K562 (cell line): ENCODE data around the gene CCDC17. TPM values are rescaled to one million over a fixed set of nuclear protein-coding genes. Genes with fewer than 3 reads are reported as not detected.

ENCODE experiments used
- CC2D1A ChIP-seq: fragments of 450-650 bp; IDR thresholded peaks from 2 replicates; pipeline ENCODE4 v1.6.1; 2017; ENCODE audit warnings: mild to moderate bottlenecking
- EWSR1 ChIP-seq: fragments of 450-650 bp; IDR thresholded peaks from 2 replicates; pipeline ENCODE4 v1.6.1; 2018; ENCODE audit warnings: borderline replicate concordance, mild to moderate bottlenecking, low read depth, moderate library complexity; ENCODE audit not compliant: partially characterized antibody
- HINFP ChIP-seq: fragments of 450-650 bp; conservative IDR thresholded peaks from 2 replicates; pipeline ENCODE4 v1.6.1; 2016; ENCODE audit warnings: missing genetic modification characterization, low read depth, mild to moderate bottlenecking, control low read depth, missing compliant biosample characterization
- IFI16 ChIP-seq: fragments of 250-450 bp; sonication (Bioruptor Pico); IDR thresholded peaks from 2 replicates; pipeline ENCODE4 v2.1.2; 2022; ENCODE audit warnings: mild to moderate bottlenecking, inconsistent platforms
- JUNB ChIP-seq: fragments of 450-650 bp; formaldehyde crosslinking; conservative IDR thresholded peaks from 2 replicates; pipeline ENCODE4 v1.4.0; 2020; ENCODE audit warnings: mild to moderate bottlenecking
- MAFK ChIP-seq: IDR thresholded peaks from 2 replicates; pipeline ENCODE4 v1.6.1; 2011; ENCODE audit warnings: low read length, improper control_type of control experiment
- MEF2A ChIP-seq: IDR thresholded peaks from 2 replicates; pipeline ENCODE4 v1.6.1; 2011; ENCODE audit warnings: low read depth, mild to moderate bottlenecking, low read length, moderate library complexity; ENCODE audit not compliant: control insufficient read depth
- MYNN ChIP-seq, 2 experiments: sonication (generic); formaldehyde crosslinking in 1 of 2; IDR thresholded peaks; 2 replicates each; pipeline versions ENCODE4 v1.5.0 to v1.6.1; 2016 to 2020; ENCODE audit warnings: antibody characterized with exemption in 1 of 2, missing genetic modification reagents in 1 of 2
- NCOA6 ChIP-seq: fragments of 450-650 bp; IDR thresholded peaks from 2 replicates; pipeline ENCODE4 v1.6.1; 2017; ENCODE audit warnings: mild to moderate bottlenecking
- NFXL1 ChIP-seq: fragments of 450-650 bp; formaldehyde crosslinking; IDR thresholded peaks from 2 replicates; pipeline ENCODE4 v1.4.0; 2021; ENCODE audit warnings: mild to moderate bottlenecking
- NR0B1 ChIP-seq: fragments of 450-650 bp; IDR thresholded peaks from one replicate; pipeline ENCODE4 v1.6.1; 2018; ENCODE audit warnings: mild to moderate bottlenecking, moderate library complexity; ENCODE audit not compliant: partially characterized antibody
- NUFIP1 ChIP-seq: fragments of 450-650 bp; IDR thresholded peaks from 2 replicates; pipeline ENCODE4 v1.6.1; 2018; ENCODE audit not compliant: partially characterized antibody
- PTTG1 ChIP-seq: fragments of 450-650 bp; IDR thresholded peaks from 2 replicates; pipeline ENCODE4 v1.6.1; 2016; ENCODE audit warnings: low read depth, mild to moderate bottlenecking, missing genetic modification characterization, missing compliant biosample characterization
- RCOR1 ChIP-seq, 2 experiments: IDR thresholded peaks; 2 replicates each; pipeline ENCODE4 v1.6.1; 2012; ENCODE audit warnings: low read depth in 2 of 2, low read length in 2 of 2, borderline replicate concordance in 1 of 2, improper control_type of control experiment in 1 of 2
- TARDBP ChIP-seq: fragments of 450-650 bp; IDR thresholded peaks from 2 replicates; pipeline ENCODE4 v1.6.1; 2016
- THRAP3 ChIP-seq: fragments of 450-650 bp; IDR thresholded peaks from 2 replicates; pipeline ENCODE4 v1.6.1; 2016; ENCODE audit warnings: mild to moderate bottlenecking, inconsistent platforms, borderline replicate concordance
- ZBTB33 ChIP-seq: sonication (generic); formaldehyde crosslinking; IDR thresholded peaks from 2 replicates; pipeline ENCODE4 v1.8.1; 2023; ENCODE audit warnings: mild to moderate bottlenecking, missing genetic modification reagents
- ZKSCAN1 ChIP-seq: fragments of 150-350 bp; IDR thresholded peaks from 2 replicates; pipeline ENCODE4 v1.6.1; 2016; ENCODE audit warnings: low read depth, low read length
- ZNF324 ChIP-seq: fragments of 250-450 bp; sonication (Bioruptor Pico); IDR thresholded peaks from 2 replicates; pipeline ENCODE4 v1.4.0; 2020; ENCODE audit warnings: mild to moderate bottlenecking
- ZSCAN29 ChIP-seq: fragments of 450-650 bp; IDR thresholded peaks from 2 replicates; pipeline ENCODE4 v1.6.1; 2017
- polyA plus RNA-seq, 8 experiments: library from polyadenylated mRNA; depleted of rRNA in 4 of 8; stranded (reverse) in 5 of 8; unstranded in 3 of 8; fragments of >200 nt; fragmentation: Nextera tagmentation in 2 of 8; fragmentation: Illumina TruSeq in 1 of 8; extraction: Ambion mirVana in 2 of 8; extraction: Trizol in 1 of 8; gene quantifications; 2 replicates each; pipeline versions ENCODE4 v1.2.1 to v1.2.3, GENCODE V29; 2011 to 2014; ENCODE audit warnings: inconsistent platforms in 1 of 8, missing spikeins in 1 of 8
- total RNA-seq, 7 experiments: library from RNA; depleted of rRNA in 6 of 7; stranded (reverse); fragments of >200 nt in 6 of 7; fragmentation: Illumina TruSeq in 2 of 7; extraction: Trizol in 2 of 7; gene quantifications; 2 replicates each; pipeline versions ENCODE4 v1.2.1 to v1.2.3, GENCODE V29; 2011 to 2021; ENCODE audit warnings: low replicate concordance in 1 of 7
- TF ChIP-seq, protein P1 (sequence below): IDR thresholded peaks from 2 replicates; pipeline ENCODE4 v1.6.1; 2011; ENCODE audit not compliant: insufficient read length; ENCODE audit errors: extremely low read depth
- TF ChIP-seq, protein P2 (sequence below): fragments of 450-650 bp; formaldehyde crosslinking; IDR thresholded peaks from 2 replicates; pipeline ENCODE4 v1.4.0; 2022; ENCODE audit warnings: mild to moderate bottlenecking, moderate library complexity

Gene CCDC17
- total and polyA plus RNA-seq, 9 of the 15 experiments (the other 6 are each of a cell fraction or from before 2014, with no cell fraction given): 0.20 to 2.4 (median 0.85) TPM

- TF ChIP-seq THRAP3 (no peak), ZKSCAN1 (no peak), JUNB (CRISPR knock-in tag) (no peak), NR0B1 (no peak), ZBTB33 (peak; percentile 44), NUFIP1 (no peak), MAFK (no peak), HINFP (no peak), RCOR1 (IDR thresholded peaks at IDR 0.05; ENCODE audit: borderline replicate concordance in 1 of 2, low read depth in 2 of 2, low read length in 2 of 2) (no peak), EWSR1 (no peak), TARDBP (no peak), NFXL1 (CRISPR knock-in tag) (no peak), IFI16 (CRISPR knock-in tag) (no peak), NCOA6 (no peak), CC2D1A (no peak), MEF2A (no peak), PTTG1 (tag) (no peak), MYNN (IDR thresholded peaks at IDR 0.05) (0 out of 2 replicates have a peak, but pooled peaks have one; percentile 16), MYNN (CRISPR knock-in tag; IDR thresholded peaks at IDR 0.05) (no peak), ZNF324 (CRISPR knock-in tag) (no peak), ZSCAN29 (no peak)
- TF ChIP-seq, protein P1, sequence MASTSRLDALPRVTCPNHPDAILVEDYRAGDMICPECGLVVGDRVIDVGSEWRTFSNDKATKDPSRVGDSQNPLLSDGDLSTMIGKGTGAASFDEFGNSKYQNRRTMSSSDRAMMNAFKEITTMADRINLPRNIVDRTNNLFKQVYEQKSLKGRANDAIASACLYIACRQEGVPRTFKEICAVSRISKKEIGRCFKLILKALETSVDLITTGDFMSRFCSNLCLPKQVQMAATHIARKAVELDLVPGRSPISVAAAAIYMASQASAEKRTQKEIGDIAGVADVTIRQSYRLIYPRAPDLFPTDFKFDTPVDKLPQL: no peak
- TF ChIP-seq, protein P2, sequence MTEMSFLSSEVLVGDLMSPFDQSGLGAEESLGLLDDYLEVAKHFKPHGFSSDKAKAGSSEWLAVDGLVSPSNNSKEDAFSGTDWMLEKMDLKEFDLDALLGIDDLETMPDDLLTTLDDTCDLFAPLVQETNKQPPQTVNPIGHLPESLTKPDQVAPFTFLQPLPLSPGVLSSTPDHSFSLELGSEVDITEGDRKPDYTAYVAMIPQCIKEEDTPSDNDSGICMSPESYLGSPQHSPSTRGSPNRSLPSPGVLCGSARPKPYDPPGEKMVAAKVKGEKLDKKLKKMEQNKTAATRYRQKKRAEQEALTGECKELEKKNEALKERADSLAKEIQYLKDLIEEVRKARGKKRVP (CRISPR knock-in tag): no peak; the same call in 1 of the 2 replicates
These were observed 39.3 kb downstream of the CCDC17 start (continued) for GRCh38 chr1:45584351-45585109.
